GM18498 (cell line): ENCODE results near the gene SFXN3.

Experiments
- ATAC-seq: cut with Tn5 transposase; IDR thresholded peaks from one replicate; pipeline ENCODE4 v1.9.1; 2021; ENCODE audit warnings: mild to moderate bottlenecking, moderate library complexity; ENCODE audit not compliant: unreplicated experiment

SFXN3 gene

DNA sequence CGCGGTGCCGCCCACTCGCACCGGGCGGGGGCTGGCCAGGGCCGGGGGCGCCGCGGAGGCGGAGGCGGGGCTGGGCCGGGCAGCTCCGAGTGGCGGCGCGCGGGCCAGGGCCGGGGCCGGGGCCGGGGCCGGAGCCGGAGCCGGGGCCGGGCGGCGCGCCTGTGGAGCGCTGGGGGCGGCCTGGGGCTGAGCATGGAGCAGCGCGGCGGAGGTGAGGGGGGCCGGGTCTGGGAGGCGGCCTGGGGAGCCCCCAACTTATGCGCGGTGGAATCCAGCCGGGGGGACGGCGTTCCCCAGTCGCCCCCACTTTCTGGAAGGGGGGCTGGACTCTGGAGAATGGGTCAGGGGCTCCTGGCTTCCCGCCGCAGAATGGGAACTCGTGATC lies 31.3 kb upstream of the SFXN3 start, which contains the start of gene LZTS2:
TSS of gene LZTS2 (plus strand) at position 67 of the 385 bp plus-strand sequence. CDS start 2,731 bp downstream, outside the sequence.
- no peak for ATAC-seq

DNA sequence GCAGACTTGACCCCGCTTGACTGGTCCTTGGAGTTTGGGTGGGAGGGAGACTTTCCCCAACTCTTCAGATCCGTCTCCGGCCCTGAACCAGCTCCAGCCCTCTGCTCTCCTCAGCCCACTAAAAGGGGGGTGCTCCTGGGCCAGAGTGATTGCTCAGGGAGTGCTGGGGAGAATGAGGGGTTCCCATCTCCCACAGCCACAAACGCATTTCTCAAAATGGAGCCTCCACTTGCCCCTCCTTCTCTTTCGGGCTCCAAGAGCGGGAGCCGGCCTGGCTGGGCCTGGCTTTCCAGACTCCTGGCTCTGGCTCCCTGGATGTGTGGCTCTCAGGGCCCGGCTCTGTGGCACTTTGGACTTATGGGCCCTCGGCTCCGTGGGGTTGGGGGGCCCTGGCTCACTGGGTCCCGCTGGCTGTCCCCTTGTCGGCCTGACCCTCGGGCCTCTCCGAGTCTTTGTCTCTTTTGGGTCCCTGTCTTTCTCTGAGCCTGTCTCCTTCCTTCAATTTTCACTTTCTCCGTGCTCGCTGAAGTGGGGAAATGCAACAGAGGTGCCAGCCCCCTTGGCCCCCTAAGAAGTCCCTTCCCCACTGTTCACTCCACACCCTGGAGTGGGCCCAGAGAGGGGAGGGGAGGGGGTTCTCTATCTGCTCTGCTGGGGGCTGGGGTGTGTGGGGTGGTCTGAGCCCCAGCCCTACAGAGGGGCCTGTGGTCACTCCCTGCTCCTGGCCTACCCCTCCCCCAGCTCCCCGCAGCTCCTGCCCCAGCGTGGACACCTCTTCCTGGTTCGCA lies 30.7 kb upstream of the SFXN3 start:
- no peak for ATAC-seq

- ATAC-seq: no peak
These were observed 29.9 kb upstream of the SFXN3 start for GRCh38 chr10:101000915-101001658.

DNA sequence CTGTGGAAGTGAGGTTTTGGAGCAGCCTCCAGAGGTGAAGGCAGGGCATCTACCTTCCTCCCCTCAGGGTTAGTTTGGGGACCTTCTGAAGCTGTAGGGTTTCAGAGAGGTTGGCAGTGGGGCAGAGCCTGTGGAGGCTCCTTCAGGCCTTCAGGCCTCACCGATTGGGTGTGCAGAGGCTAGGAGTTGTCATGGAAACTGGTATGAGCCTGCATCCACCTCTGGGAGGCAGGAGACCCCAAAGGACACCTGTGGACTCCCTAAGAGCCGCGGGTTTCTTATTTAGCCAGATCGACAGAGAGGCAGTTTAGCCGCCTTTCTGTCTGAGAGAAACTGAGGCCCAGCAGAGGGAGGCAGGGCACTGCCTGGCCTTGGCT lies 29.4 kb upstream of the SFXN3 start:
- ATAC-seq: no peak

GRCh38 chr10:101002456-101002855 lies 28.6 kb upstream of the SFXN3 start:
- no peak for ATAC-seq

DNA sequence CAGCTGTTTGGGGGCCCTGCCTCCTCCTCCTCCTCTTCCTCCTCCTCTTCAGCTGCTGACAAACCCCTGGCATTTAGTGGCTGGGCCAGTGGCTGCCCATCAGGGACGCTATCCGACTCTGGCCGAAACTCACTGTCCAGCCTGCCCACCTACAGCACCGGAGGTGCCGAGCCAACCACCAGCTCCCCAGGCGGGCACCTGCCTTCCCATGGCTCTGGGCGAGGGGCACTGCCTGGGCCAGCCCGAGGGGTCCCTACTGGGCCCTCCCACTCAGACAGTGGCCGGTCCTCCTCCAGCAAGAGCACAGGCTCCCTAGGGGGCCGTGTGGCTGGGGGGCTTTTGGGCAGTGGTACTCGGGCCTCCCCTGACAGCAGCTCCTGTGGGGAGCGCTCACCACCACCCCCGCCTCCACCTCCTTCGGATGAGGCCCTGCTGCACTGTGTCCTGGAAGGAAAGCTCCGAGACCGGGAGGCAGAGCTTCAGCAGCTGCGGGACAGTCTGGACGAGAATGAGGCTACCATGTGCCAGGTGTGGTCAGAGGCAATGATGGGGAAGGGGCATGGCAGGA lies 27.3 kb upstream of the SFXN3 start:
- no peak for ATAC-seq

GRCh38 chr10:101005361-101005760 lies 25.7 kb upstream of the SFXN3 start:
- no peak for ATAC-seq

DNA sequence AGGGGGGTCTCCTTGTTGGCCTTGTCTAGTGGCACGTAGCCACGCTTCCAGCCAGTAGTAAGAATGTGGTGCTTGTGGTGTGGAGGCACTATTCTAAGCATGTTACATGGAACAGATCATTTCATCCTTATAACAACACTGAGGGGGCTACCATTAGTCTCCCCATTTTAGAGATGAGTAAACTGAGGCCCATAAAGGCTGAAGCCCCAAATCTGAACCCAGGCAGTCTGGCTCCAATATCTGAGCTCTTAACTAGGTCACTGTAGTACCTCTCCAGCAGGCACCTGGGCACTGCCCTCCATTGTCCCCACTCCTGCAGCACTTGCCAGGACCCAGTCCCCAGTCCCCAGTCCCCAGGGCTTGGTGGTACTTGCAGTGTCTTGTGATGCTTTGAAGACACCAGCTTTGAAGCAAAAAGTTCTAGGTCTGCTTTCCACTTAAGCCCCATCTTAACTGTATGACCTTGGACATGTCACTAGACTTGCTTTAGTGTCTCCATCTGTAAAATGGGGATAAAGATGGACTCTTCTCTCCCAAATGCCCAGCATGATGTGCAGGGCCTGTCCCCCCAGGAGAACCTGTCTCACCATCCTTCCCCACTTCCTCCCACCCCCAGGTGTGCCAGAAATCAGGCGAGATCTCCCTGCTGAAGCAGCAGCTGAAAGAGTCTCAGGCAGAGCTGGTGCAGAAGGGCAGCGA lies 25.0 kb upstream of the SFXN3 start:
- no peak for ATAC-seq

- no peak for ATAC-seq
These were observed 24.4 kb upstream of the SFXN3 start for GRCh38 chr10:101006593-101007098.

- ATAC-seq: no peak
These were observed 23.8 kb upstream of the SFXN3 start for GRCh38 chr10:101007099-101007711.

- ATAC-seq: no peak
These were observed 22.9 kb upstream of the SFXN3 start for GRCh38 chr10:101007915-101008822.

GRCh38 chr10:101008823-101009423 lies 22.1 kb upstream of the SFXN3 start:
- no peak for ATAC-seq

DNA sequence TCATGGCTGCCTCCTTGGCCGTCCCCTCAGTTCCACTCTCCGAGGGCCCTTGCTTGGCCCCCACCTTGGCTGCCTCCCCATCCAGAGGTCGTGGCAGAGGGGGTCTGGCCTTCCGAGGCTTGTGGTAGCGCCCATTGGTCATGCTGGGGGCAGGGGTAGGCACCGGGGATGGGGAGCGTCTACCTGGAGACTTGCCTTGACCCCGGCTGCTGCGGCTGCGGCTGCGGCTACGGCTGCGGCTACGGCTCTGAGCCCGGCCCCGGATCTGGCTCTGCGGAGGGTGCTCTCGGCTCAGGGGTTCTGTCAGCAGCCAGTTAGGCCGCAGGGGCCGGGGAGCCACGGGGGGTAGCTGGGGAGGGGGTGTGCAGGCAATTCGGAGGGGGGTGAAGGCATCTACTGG lies 20.7 kb upstream of the SFXN3 start:
- no peak for ATAC-seq

DNA sequence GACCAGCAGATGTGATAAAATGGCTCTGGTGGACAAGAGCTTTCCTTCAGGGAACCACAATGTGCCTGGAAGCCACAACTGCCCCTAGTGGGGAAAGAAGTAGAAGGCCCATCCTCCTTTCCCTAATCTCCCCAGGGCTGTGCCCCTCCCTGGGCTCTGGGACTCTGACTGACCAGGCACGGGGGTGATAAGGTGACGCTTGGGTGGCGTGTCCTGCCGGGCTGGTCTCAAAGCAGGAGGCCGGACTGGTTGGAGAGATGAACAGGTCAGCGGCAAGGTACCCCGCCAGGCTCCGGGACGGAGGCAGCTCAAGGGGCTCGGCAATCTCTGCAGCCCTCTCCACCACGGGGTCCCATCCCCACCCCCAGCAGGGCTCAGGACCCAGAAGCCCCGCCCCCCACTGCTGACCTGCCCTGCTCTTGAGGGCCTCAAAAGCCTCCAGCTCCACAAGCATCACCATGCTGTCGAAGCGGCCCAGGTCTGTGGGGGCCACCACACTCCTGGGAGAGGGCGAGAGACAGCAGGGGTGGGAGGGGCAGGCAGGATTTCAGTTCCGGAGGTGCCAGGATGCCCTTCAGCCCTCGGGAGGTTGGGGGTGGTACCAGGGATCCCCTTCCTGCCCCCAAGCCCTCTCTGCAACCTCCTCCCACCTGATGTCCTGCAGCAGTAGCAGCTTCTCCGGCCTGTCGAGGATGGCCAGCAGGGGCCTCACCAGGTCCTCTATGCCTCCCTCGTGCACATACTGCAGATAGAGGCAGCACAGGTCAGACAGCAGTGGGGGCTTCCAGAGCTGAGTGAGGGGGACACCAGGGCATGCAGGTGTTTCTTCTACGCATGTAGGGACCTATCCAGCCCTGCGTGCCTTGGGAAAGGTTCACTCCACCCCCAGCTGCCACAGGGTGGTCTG lies 19.3 kb upstream of the SFXN3 start:
- no peak for ATAC-seq

- peak; percentile 83 for ATAC-seq
These were observed 18.3 kb upstream of the SFXN3 start for GRCh38 chr10:101012525-101013364.

DNA sequence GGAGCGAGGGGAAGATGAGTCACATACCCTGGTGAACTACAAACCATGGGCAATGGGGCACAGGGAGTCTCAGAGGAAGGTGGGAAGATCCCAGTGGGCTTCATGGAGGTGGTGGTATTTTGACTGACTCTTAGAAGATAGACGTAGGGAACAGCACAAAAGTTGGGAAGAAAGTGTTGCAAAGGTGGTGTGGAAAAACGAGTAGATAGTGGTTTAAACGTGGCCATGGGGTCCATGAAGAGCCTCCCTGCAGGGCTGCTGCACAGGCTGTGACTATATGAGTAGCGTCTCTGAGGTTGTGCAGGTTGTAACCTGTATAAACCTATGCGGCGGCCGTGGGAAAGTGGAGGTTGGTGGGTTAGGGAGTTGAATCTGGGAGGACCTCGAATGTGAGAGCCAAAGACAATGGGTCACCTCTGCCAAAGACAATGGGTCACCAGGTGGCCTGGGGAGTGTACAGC lies 17.6 kb upstream of the SFXN3 start:
- no peak for ATAC-seq

GRCh38 chr10:101014230-101014884 lies 16.7 kb upstream of the SFXN3 start:
- no peak for ATAC-seq
